Measurements from ENCODE around the gene ZNF555. TPM values are rescaled to one million over a fixed set of nuclear protein-coding genes. Genes with fewer than 3 reads are reported as not detected.
"Not testable (repeated sequence)": the region's sequence is repeated elsewhere in the genome, so short reads cannot be mapped to it uniquely, and the experiment has no call there.

ZNF555 gene
- total RNA-seq, 3 donors from 2014 or later = 4.6 to 10.7 (median 7.5) TPM

GRCh38 chr19:2814426-2814825 lies 26.8 kb upstream of the ZNF555 start:
- no peak overlapping the region for H3K27ac ChIP-seq
- no peak for DNase-seq (ENCODE audit: low spot score in 2 of 2)
- no peak overlapping the region for H3K4me3 ChIP-seq
- intact Hi-C loops (cut with DNase I; ENCODE audit: low total_unique reads) = no loop called here
- H3K4me1 ChIP-seq = no peaks in the 10 kb centered on the region
- no peaks in the 10 kb centered on the region for H3K36me3 ChIP-seq
- no peak for TF ChIP-seq CTCF (IDR thresholded peaks at IDR 0.05)
- no peak for TF ChIP-seq POLR2AphosphoS5 (IDR thresholded peaks at IDR 0.05)
- no peak for TF ChIP-seq POLR2A (IDR thresholded peaks at IDR 0.05)
- H3K9me3 ChIP-seq = no peaks in the 10 kb centered on the region
- no peaks in the 10 kb centered on the region for H3K27me3 ChIP-seq

GRCh38 chr19:2815191-2815614 lies 26.1 kb upstream of the ZNF555 start:
- intact Hi-C loops (cut with DNase I; ENCODE audit: low total_unique reads) = loop anchor here (5.0 kb wide), 1 partner anchor 462 kb away; no protein-coding TSS in a partner anchor
- Histone ChIP-seq H3K27me3 (no peaks in the 10 kb centered on the region), H3K27ac (no peak overlapping the region), H3K4me3 (no peak overlapping the region), H3K36me3 (no peaks in the 10 kb centered on the region), H3K4me1 (no peaks in the 10 kb centered on the region), H3K9me3 (no peaks in the 10 kb centered on the region)
- TF ChIP-seq CTCF (IDR thresholded peaks at IDR 0.05) = no peak
- no peak for TF ChIP-seq POLR2AphosphoS5 (IDR thresholded peaks at IDR 0.05)
- no peak for TF ChIP-seq POLR2A (IDR thresholded peaks at IDR 0.05)
- DNase-seq (ENCODE audit: low spot score in 2 of 2) = no peak

- TF ChIP-seq POLR2AphosphoS5 (IDR thresholded peaks at IDR 0.05) (no peak), CTCF (IDR thresholded peaks at IDR 0.05) (no peak), POLR2A (IDR thresholded peaks at IDR 0.05) (no peak)
- no peak for DNase-seq (ENCODE audit: low spot score in 2 of 2)
- no peak overlapping the region for H3K4me3 ChIP-seq
- no peaks in the 10 kb centered on the region for H3K36me3 ChIP-seq
- H3K27ac ChIP-seq = no peak overlapping the region
- H3K27me3 ChIP-seq = no peaks in the 10 kb centered on the region
- intact Hi-C loops (cut with DNase I; ENCODE audit: low total_unique reads) = loop anchor here (5.0 kb wide), 1 partner anchor 461 kb away; no protein-coding TSS in a partner anchor
- no peaks in the 10 kb centered on the region for H3K9me3 ChIP-seq
- no peaks in the 10 kb centered on the region for H3K4me1 ChIP-seq
Measured at GRCh38 chr19:2815923-2816322, 25.4 kb upstream of the ZNF555 start.

GRCh38 chr19:2816641-2817040 lies 24.6 kb upstream of the ZNF555 start:
- TF ChIP-seq POLR2A (IDR thresholded peaks at IDR 0.05) = no peak
- no peak for TF ChIP-seq POLR2AphosphoS5 (IDR thresholded peaks at IDR 0.05)
- TF ChIP-seq CTCF (IDR thresholded peaks at IDR 0.05) = no peak
- Histone ChIP-seq H3K27me3 (no peaks in the 10 kb centered on the region), H3K36me3 (no peaks in the 10 kb centered on the region), H3K27ac (no peak overlapping the region), H3K4me1 (no peaks in the 10 kb centered on the region), H3K4me3 (no peak overlapping the region), H3K9me3 (no peaks in the 10 kb centered on the region)
- intact Hi-C loops (cut with DNase I; ENCODE audit: low total_unique reads) = loop anchor here (5.0 kb wide), 1 partner anchor 461 kb away; no protein-coding TSS in a partner anchor
- no peak for DNase-seq (ENCODE audit: low spot score in 2 of 2)

- not testable (repeated sequence) for H3K27me3 ChIP-seq; H3K36me3 ChIP-seq; DNase-seq (ENCODE audit: low spot score in 2 of 2); H3K9me3 ChIP-seq; H3K27ac ChIP-seq; H3K4me1 ChIP-seq; H3K4me3 ChIP-seq
- intact Hi-C loops (cut with DNase I; ENCODE audit: low total_unique reads) = loop anchor here (5.0 kb wide), 1 partner anchor 460 kb away; no protein-coding TSS in a partner anchor
Measured at GRCh38 chr19:2817237-2817829, 23.9 kb upstream of the ZNF555 start.
